Right lung (tissue), 5 donors: ENCODE data around the gene C19orf33. TPM values are rescaled to one million over a fixed set of nuclear protein-coding genes. Genes with fewer than 3 reads are reported as not detected.

Experiments
- DNase-seq, 2 donors: peaks; one replicate each; pipeline ENCODE4 v3.0.0-alpha.2; 2013
- polyA plus RNA-seq, 5 donors: library from polyadenylated mRNA; unstranded; fragments of 120-200 nt; gene quantifications; one replicate each; pipeline versions ENCODE4 v1.2.1 to v1.2.3, GENCODE V29; 2013; ENCODE audit warnings: inconsistent platforms in 1 of 5, low replicate concordance in 1 of 5; ENCODE audit not compliant: insufficient read length in 5 of 5, insufficient read depth in 1 of 5

C19orf33 gene
- polyA plus RNA-seq, 5 donors = 13.1 to 39.2 (median 18.5) TPM

GRCh38 chr19:38307597-38307996 is 3.5 kb downstream of the C19orf33 start:
- DNase-seq = no peak

- DNase-seq = no peak
These were observed 4.1 kb downstream of the C19orf33 start for GRCh38 chr19:38308006-38308766.

GRCh38 chr19:38308926-38309614 is 5.0 kb downstream of the C19orf33 start:
- DNase-seq = no peak

- DNase-seq = no peak
These were observed 5.7 kb downstream of the C19orf33 start for GRCh38 chr19:38309615-38310278.

GRCh38 chr19:38310279-38310670 is 6.2 kb downstream of the C19orf33 start:
- DNase-seq = no peak

- DNase-seq = no peak
These were observed 6.9 kb downstream of the C19orf33 start for GRCh38 chr19:38310986-38311385.

- peak; percentile 93 for DNase-seq
These were observed 11.8 kb downstream of the C19orf33 start, which contains the start of gene YIF1B for GRCh38 chr19:38315657-38316476. YIF1B (minus strand) TSS chr19:38315947; CDS start chr19:38315917, 30 bp downstream.

GRCh38 chr19:38316477-38317067 is 12.5 kb downstream of the C19orf33 start:
- DNase-seq = no peak

- DNase-seq = no peak
These were observed 13.1 kb downstream of the C19orf33 start for GRCh38 chr19:38317104-38317612.

- DNase-seq = peak; percentile 62 to 71
These were observed 14.6 kb downstream of the C19orf33 start for GRCh38 chr19:38318660-38319059.

- no peak for DNase-seq
These were observed 15.6 kb downstream of the C19orf33 start, which contains the start of gene KCNK6 for GRCh38 chr19:38319421-38320258. KCNK6 (plus strand) TSS chr19:38319845; CDS start chr19:38319951, 106 bp downstream.

- no peak for DNase-seq
These were observed 16.9 kb downstream of the C19orf33 start for GRCh38 chr19:38320969-38321339.

GRCh38 chr19:38321646-38322196 is 17.7 kb downstream of the C19orf33 start:
- peak in 1 of 2 donors; percentile 64 for DNase-seq

- no peak for DNase-seq
These were observed 19.2 kb downstream of the C19orf33 start for GRCh38 chr19:38323291-38323690.

GRCh38 chr19:38324431-38324830 is 20.4 kb downstream of the C19orf33 start:
- no peak for DNase-seq

GRCh38 chr19:38326591-38326990 is 22.5 kb downstream of the C19orf33 start:
- no peak for DNase-seq

- DNase-seq = no peak
These were observed 25.6 kb downstream of the C19orf33 start for GRCh38 chr19:38329651-38330050.

- no peak for DNase-seq
These were observed 27.7 kb downstream of the C19orf33 start for GRCh38 chr19:38331728-38332127.

GRCh38 chr19:38333245-38333644 is 29.2 kb downstream of the C19orf33 start:
- DNase-seq = no peak
